Measurements from ENCODE around the gene ZNF772.
"Not testable (repeated sequence)": the region's sequence is repeated elsewhere in the genome, so short reads cannot be mapped to it uniquely, and the experiment has no call there.

Gene ZNF772

DNA sequence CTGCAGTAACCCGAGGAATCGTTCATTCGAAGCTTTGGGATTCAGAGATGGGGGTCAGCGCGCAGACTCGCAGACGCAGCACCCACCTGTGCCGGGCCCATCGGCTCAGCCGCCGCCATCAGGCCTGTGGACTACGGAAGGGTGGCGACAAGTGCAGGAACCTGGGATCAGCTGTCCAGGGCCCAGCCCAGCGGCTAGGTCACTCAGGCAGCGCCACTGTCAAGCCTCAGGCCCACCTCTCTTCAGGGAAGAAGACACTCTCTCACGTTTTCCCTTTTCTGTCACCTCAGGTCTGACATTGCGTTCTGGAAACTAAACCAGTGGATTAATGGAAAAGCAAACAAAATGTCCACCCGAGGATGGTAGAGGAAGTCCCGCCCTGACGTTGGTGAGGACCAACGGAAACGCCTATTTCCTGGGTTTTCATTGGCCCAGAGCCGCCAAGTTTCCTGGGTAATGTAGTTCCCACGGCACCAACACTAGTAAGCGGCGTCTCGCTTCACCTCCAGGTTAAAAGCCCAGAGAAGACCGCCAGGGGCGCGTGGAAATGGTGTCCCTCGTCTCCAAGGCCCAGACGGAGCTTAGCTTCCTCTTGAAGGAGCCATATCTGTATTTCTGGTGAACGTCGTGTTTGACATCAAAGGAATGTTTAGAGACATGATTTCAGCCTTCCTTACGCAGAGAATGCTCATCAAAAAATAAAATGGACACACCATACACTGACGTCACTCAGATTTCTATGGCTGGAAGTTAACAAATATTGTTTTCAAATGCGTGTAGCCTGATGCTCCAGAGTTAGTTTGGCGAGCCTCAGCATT is at the start of gene ZNF772:
Gene ZNF772 (minus strand): TSS at position 376 of the 818 bp plus-strand sequence. CDS start 257 bp downstream, at position 119.
- peaks cover 37 to 40% of the 10 kb centered on the region in 2 donors for H3K36me3 ChIP-seq (ENCODE audit: control insufficient read depth in 1 of 2, insufficient read depth in 2 of 2, low read length in 2 of 2)
- H3K27ac ChIP-seq (ENCODE audit: low read depth, low read length), result peak within 1 kb of the TSS; percentile 35
- H3K9ac ChIP-seq (ENCODE audit: low read depth in 1 of 2, low read length in 2 of 2), result peak within 1 kb of the TSS; percentile 30 to 73
- H3K9me3 ChIP-seq (ENCODE audit: control insufficient read depth in 1 of 2, low read length in 2 of 2), result peaks cover 61 to 74% of the 10 kb centered on the region in 2 donors
- H3K4me3 ChIP-seq (ENCODE audit: low read depth in 1 of 2, low read length in 2 of 2), result peak within 1 kb of the TSS; percentile 90 to 96
- H3K4me1 ChIP-seq (ENCODE audit: control insufficient read depth in 1 of 2, insufficient read depth in 2 of 2, low read length in 2 of 2), result peaks cover 4 to 7% of the 10 kb centered on the region in 2 donors
- H3K27me3 ChIP-seq (ENCODE audit: control insufficient read depth in 1 of 2, insufficient read depth in 2 of 2, low read length in 2 of 2), result no peaks in the 10 kb centered on the region

GRCh38 chr19:57518021-57518420 is 40.7 kb upstream of the ZNF772 start:
- H3K36me3 ChIP-seq (ENCODE audit: control insufficient read depth in 1 of 2, insufficient read depth in 2 of 2, low read length in 2 of 2); H3K27ac ChIP-seq (ENCODE audit: low read depth, low read length): not testable (repeated sequence)

DNA sequence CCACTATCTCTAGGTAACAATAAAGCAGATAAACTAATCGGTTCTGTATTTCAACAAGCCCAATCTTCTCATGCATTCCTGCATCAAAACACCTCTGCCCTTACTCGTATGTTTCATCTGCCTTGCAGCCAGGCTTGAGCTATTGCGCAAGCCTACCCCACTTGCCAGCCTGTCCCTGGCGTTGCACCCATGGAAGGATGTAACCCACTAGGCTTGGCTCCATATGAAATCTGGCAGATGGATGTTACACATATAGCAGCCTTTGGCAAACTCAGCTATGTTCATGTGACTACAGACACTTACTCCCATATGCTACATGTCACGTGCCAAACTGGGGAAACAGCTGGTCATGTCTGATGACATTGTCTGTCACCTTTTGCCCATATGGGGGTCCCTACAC is 37.9 kb upstream of the ZNF772 start:
- H3K27ac ChIP-seq (ENCODE audit: low read depth, low read length), result no peak overlapping the region
- H3K9ac ChIP-seq (ENCODE audit: low read depth in 1 of 2, low read length in 2 of 2), result no peak overlapping the region
- no peak overlapping the region for H3K4me3 ChIP-seq (ENCODE audit: low read depth in 1 of 2, low read length in 2 of 2)
- peaks cover 33 to 52% of the 10 kb centered on the region in 2 donors for H3K9me3 ChIP-seq (ENCODE audit: control insufficient read depth in 1 of 2, low read length in 2 of 2)
- peaks cover 6 to 7% of the 10 kb centered on the region in 2 donors for H3K36me3 ChIP-seq (ENCODE audit: control insufficient read depth in 1 of 2, insufficient read depth in 2 of 2, low read length in 2 of 2)
- no peaks in the 10 kb centered on the region for H3K4me1 ChIP-seq (ENCODE audit: control insufficient read depth in 1 of 2, insufficient read depth in 2 of 2, low read length in 2 of 2)
- H3K27me3 ChIP-seq (ENCODE audit: control insufficient read depth in 1 of 2, insufficient read depth in 2 of 2, low read length in 2 of 2), result no peaks in the 10 kb centered on the region

More at GRCh38 chr19:57518021-57518420, 40.7 kb upstream of the ZNF772 start:
- H3K27me3 ChIP-seq (ENCODE audit: control insufficient read depth in 1 of 2, insufficient read depth in 2 of 2, low read length in 2 of 2); H3K4me1 ChIP-seq (ENCODE audit: control insufficient read depth in 1 of 2, insufficient read depth in 2 of 2, low read length in 2 of 2); H3K9ac ChIP-seq (ENCODE audit: low read depth in 1 of 2, low read length in 2 of 2); H3K4me3 ChIP-seq (ENCODE audit: low read depth in 1 of 2, low read length in 2 of 2): not testable (repeated sequence)
- H3K9me3 ChIP-seq (ENCODE audit: control insufficient read depth in 1 of 2, low read length in 2 of 2), result peaks cover 28 to 34% of the 10 kb centered on the region in 2 donors

DNA sequence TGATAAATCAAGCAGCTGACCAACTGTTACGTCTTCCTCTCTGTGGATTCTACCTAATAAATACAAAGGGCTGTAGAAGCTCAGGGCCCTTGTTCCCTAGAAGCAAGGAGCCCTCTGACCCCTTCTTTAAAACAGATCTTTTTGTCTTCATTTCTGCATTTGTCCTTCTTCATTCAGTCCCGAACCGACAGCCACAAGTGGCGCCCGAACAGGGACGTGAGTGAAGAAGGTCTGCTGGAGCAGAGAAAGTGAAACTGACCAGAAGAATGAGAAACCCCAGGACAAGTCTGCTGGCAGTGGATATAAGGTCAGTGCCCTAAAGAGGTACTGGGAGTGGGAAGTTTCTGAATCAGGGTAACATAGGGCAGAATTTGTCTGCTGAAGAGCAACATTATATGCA is 35.5 kb upstream of the ZNF772 start:
- Histone ChIP-seq H3K27ac (ENCODE audit: low read depth, low read length) (no peak overlapping the region), H3K4me1 (ENCODE audit: control insufficient read depth in 1 of 2, insufficient read depth in 2 of 2, low read length in 2 of 2) (no peaks in the 10 kb centered on the region), H3K36me3 (ENCODE audit: control insufficient read depth in 1 of 2, insufficient read depth in 2 of 2, low read length in 2 of 2) (peaks cover 6 to 11% of the 10 kb centered on the region in 2 donors), H3K9ac (ENCODE audit: low read depth in 1 of 2, low read length in 2 of 2) (no peak overlapping the region), H3K4me3 (ENCODE audit: low read depth in 1 of 2, low read length in 2 of 2) (peak overlapping the region in 1 of 2 donors; percentile 33), H3K27me3 (ENCODE audit: control insufficient read depth in 1 of 2, insufficient read depth in 2 of 2, low read length in 2 of 2) (no peaks in the 10 kb centered on the region), H3K9me3 (ENCODE audit: control insufficient read depth in 1 of 2, low read length in 2 of 2) (peaks cover 41 to 63% of the 10 kb centered on the region in 2 donors)

DNA sequence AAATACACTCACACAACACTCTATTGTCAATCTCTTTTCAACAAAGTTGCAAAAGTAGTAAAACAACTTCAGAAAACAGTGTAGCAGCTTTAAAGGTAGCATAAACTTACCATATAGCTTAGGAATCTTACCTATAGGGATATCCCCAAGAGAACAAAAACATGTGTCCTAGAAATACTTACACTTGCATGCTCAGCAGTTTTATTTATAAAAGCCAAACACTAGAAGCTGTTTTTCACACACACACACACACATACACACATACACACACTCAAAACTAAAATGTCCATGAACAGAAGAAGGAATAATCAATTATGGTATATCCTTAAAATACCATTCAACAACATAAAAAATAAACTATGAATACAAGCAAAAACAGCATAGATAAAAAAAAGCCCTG is 34.1 kb upstream of the ZNF772 start:
- Histone ChIP-seq H3K27ac (ENCODE audit: low read depth, low read length) (no peak overlapping the region), H3K4me3 (ENCODE audit: low read depth in 1 of 2, low read length in 2 of 2) (no peak overlapping the region), H3K27me3 (ENCODE audit: control insufficient read depth in 1 of 2, insufficient read depth in 2 of 2, low read length in 2 of 2) (no peaks in the 10 kb centered on the region), H3K36me3 (ENCODE audit: control insufficient read depth in 1 of 2, insufficient read depth in 2 of 2, low read length in 2 of 2) (peaks cover 12 to 24% of the 10 kb centered on the region in 2 donors), H3K9ac (ENCODE audit: low read depth in 1 of 2, low read length in 2 of 2) (no peak overlapping the region), H3K4me1 (ENCODE audit: control insufficient read depth in 1 of 2, insufficient read depth in 2 of 2, low read length in 2 of 2) (no peaks in the 10 kb centered on the region), H3K9me3 (ENCODE audit: control insufficient read depth in 1 of 2, low read length in 2 of 2) (peaks cover 45 to 71% of the 10 kb centered on the region in 2 donors)

- H3K4me1 ChIP-seq (ENCODE audit: control insufficient read depth in 1 of 2, insufficient read depth in 2 of 2, low read length in 2 of 2), result no peaks in the 10 kb centered on the region
- peaks cover 28 to 53% of the 10 kb centered on the region in 2 donors for H3K36me3 ChIP-seq (ENCODE audit: control insufficient read depth in 1 of 2, insufficient read depth in 2 of 2, low read length in 2 of 2)
- H3K27ac ChIP-seq (ENCODE audit: low read depth, low read length), result no peak overlapping the region
- H3K4me3 ChIP-seq (ENCODE audit: low read depth in 1 of 2, low read length in 2 of 2), result no peak overlapping the region
- peaks cover 42 to 51% of the 10 kb centered on the region in 2 donors for H3K9me3 ChIP-seq (ENCODE audit: control insufficient read depth in 1 of 2, low read length in 2 of 2)
- no peak overlapping the region for H3K9ac ChIP-seq (ENCODE audit: low read depth in 1 of 2, low read length in 2 of 2)
- H3K27me3 ChIP-seq (ENCODE audit: control insufficient read depth in 1 of 2, insufficient read depth in 2 of 2, low read length in 2 of 2), result no peaks in the 10 kb centered on the region
These were observed 28.8 kb upstream of the ZNF772 start for GRCh38 chr19:57506163-57506562.

- not testable (repeated sequence) for H3K9ac ChIP-seq (ENCODE audit: low read depth in 1 of 2, low read length in 2 of 2); H3K4me1 ChIP-seq (ENCODE audit: control insufficient read depth in 1 of 2, insufficient read depth in 2 of 2, low read length in 2 of 2); H3K27me3 ChIP-seq (ENCODE audit: control insufficient read depth in 1 of 2, insufficient read depth in 2 of 2, low read length in 2 of 2); H3K27ac ChIP-seq (ENCODE audit: low read depth, low read length)
- Histone ChIP-seq H3K36me3 (ENCODE audit: control insufficient read depth in 1 of 2, insufficient read depth in 2 of 2, low read length in 2 of 2) (peaks cover 15 to 26% of the 10 kb centered on the region in 2 donors), H3K4me3 (ENCODE audit: low read depth in 1 of 2, low read length in 2 of 2) (peak overlapping the region; percentile 38 to 61), H3K9me3 (ENCODE audit: control insufficient read depth in 1 of 2, low read length in 2 of 2) (peaks cover 21 to 35% of the 10 kb centered on the region in 2 donors)
These were observed 23.0 kb upstream of the ZNF772 start for GRCh38 chr19:57500400-57500799.

DNA sequence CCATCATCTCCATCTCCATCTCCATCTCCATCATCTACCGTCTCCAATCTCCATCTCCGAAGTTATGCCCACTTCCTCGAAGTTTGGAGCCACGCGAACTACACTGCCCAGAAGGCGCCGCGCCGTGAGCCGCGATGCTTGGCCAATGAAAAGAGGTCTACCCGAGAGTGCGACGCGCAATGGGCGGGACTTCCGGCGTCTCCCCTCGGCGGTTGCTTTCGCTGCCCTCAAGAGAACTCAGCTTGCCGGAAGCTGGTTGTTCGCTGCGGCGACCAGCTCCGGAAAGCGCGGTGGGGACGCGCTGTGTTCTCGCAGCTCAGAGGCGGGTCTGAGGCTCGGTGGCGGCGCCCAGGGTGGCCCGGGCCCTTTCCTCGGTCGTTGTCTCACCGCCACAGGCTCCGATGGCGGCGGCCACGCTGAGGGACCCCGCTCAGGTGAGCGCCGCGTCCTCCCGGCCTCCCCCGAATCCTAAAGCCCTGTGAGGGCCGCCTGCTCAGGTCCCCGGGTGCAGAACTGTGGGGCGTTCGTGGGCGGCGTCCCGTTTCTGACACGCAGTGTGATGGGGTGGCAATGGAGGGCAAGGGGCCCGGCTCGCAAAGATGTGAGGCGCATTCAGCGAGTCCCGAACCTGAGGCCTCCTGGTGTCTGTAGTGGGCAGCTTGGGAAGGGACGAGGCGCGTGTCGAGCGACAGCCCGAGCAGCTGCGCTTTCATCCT is 22.5 kb upstream of the ZNF772 start, which contains the start of gene ZNF773:
Gene ZNF773 (plus strand): TSS at position 259 of the 716 bp plus-strand sequence. CDS start 143 bp downstream, at position 402.
- not testable (repeated sequence) for H3K4me1 ChIP-seq (ENCODE audit: control insufficient read depth in 1 of 2, insufficient read depth in 2 of 2, low read length in 2 of 2)

GRCh38 chr19:57499332-57499679 is 21.9 kb upstream of the ZNF772 start:
- Histone ChIP-seq H3K4me3 (ENCODE audit: low read depth in 1 of 2, low read length in 2 of 2) (peak overlapping the region in 1 of 2 donors; percentile 61), H3K9me3 (ENCODE audit: control insufficient read depth in 1 of 2, low read length in 2 of 2) (peaks cover 18 to 35% of the 10 kb centered on the region in 2 donors)
- H3K27ac ChIP-seq (ENCODE audit: low read depth, low read length), result not testable (repeated sequence)

More for the DNA sequence above, 22.5 kb upstream of the ZNF772 start, which contains the start of gene ZNF773:
- not testable (repeated sequence) for H3K27me3 ChIP-seq (ENCODE audit: control insufficient read depth in 1 of 2, insufficient read depth in 2 of 2, low read length in 2 of 2)
- Histone ChIP-seq H3K27ac (ENCODE audit: low read depth, low read length) (peak within 1 kb of the TSS; percentile 66), H3K9ac (ENCODE audit: low read depth in 1 of 2, low read length in 2 of 2) (peak within 1 kb of the TSS; percentile 25 to 60), H3K9me3 (ENCODE audit: control insufficient read depth in 1 of 2, low read length in 2 of 2) (peaks cover 21 to 35% of the 10 kb centered on the region in 2 donors), H3K36me3 (ENCODE audit: control insufficient read depth in 1 of 2, insufficient read depth in 2 of 2, low read length in 2 of 2) (peaks cover 11 to 21% of the 10 kb centered on the region in 2 donors), H3K4me3 (ENCODE audit: low read depth in 1 of 2, low read length in 2 of 2) (peak within 1 kb of the TSS; percentile 61 to 65)

DNA sequence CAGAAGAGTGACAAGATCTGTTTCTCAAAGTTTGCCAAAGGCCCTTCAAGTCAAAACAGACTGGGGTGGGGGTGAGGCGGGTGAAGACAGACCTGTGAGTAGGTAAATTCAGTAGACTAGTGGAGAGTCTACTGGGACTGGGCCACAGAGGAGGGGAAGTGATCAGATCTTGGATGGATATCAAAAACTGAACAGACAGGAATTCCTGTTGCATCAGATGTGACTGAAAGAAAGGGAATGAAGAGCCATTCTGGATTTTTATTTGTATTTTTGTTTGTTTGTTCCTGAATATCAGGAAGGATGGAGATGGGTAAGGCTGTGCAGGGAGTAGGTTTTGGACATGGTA is 10.9 kb upstream of the ZNF772 start:
- peaks cover 24 to 32% of the 10 kb centered on the region in 2 donors for H3K9me3 ChIP-seq (ENCODE audit: control insufficient read depth in 1 of 2, low read length in 2 of 2)
- H3K27ac ChIP-seq (ENCODE audit: low read depth, low read length); H3K27me3 ChIP-seq (ENCODE audit: control insufficient read depth in 1 of 2, insufficient read depth in 2 of 2, low read length in 2 of 2); H3K4me1 ChIP-seq (ENCODE audit: control insufficient read depth in 1 of 2, insufficient read depth in 2 of 2, low read length in 2 of 2); H3K9ac ChIP-seq (ENCODE audit: low read depth in 1 of 2, low read length in 2 of 2): not testable (repeated sequence)
- H3K36me3 ChIP-seq (ENCODE audit: control insufficient read depth in 1 of 2, insufficient read depth in 2 of 2, low read length in 2 of 2), result peaks cover 14 to 31% of the 10 kb centered on the region in 2 donors
- H3K4me3 ChIP-seq (ENCODE audit: low read depth in 1 of 2, low read length in 2 of 2), result peak overlapping the region; percentile 31 to 53

More at GRCh38 chr19:57499332-57499679, 21.9 kb upstream of the ZNF772 start:
- H3K4me1 ChIP-seq (ENCODE audit: control insufficient read depth in 1 of 2, insufficient read depth in 2 of 2, low read length in 2 of 2); H3K27me3 ChIP-seq (ENCODE audit: control insufficient read depth in 1 of 2, insufficient read depth in 2 of 2, low read length in 2 of 2); H3K9ac ChIP-seq (ENCODE audit: low read depth in 1 of 2, low read length in 2 of 2): not testable (repeated sequence)
- peaks cover 10 to 17% of the 10 kb centered on the region in 2 donors for H3K36me3 ChIP-seq (ENCODE audit: control insufficient read depth in 1 of 2, insufficient read depth in 2 of 2, low read length in 2 of 2)

All from duodenal mucosa (tissue), 2 donors.